HepG2 (cell line): ENCODE results near the gene CAVIN1. TPM values are rescaled to one million over a fixed set of nuclear protein-coding genes. Genes with fewer than 3 reads are reported as not detected.

ENCODE experiments used
- AGO2 ChIP-seq: fragments of 200-400 bp; formaldehyde crosslinking; optimal IDR thresholded peaks from 2 replicates; pipeline ENCODE3; 2017; ENCODE audit warnings: mild to moderate bottlenecking, low read depth, low read length, moderate library complexity
- AHR ChIP-seq: IDR thresholded peaks from 2 replicates; pipeline ENCODE4 v1.6.1; 2018; ENCODE audit warnings: missing genetic modification reagents, missing compliant biosample characterization
- ATRX ChIP-seq: sonication (generic); formaldehyde crosslinking; IDR thresholded peaks from 2 replicates; pipeline ENCODE4 v1.4.0; 2020; ENCODE audit warnings: missing genetic modification reagents, borderline replicate concordance
- BORCS8-MEF2B ChIP-seq: sonication (generic); formaldehyde crosslinking; IDR thresholded peaks from 2 replicates; pipeline ENCODE4 v1.8.0; 2022; ENCODE audit warnings: mild to moderate bottlenecking, missing genetic modification reagents
- CBX2 ChIP-seq, 2 experiments: fragments of 200-600 bp in 1 of 2; sonication (generic); formaldehyde crosslinking in 1 of 2; IDR thresholded peaks; 2 replicates each; pipeline versions ENCODE4 v1.7.0 to v1.8.1; 2018 to 2022; ENCODE audit warnings: low read depth in 2 of 2, low read length in 1 of 2, mild to moderate bottlenecking in 1 of 2, missing genetic modification reagents in 1 of 2
- EED ChIP-seq: sonication (generic); formaldehyde crosslinking; IDR thresholded peaks from 2 replicates; pipeline ENCODE4 v1.5.0; 2020; ENCODE audit warnings: mild to moderate bottlenecking, missing genetic modification reagents
- GABPB1 ChIP-seq: IDR thresholded peaks from 2 replicates; pipeline ENCODE4 v1.6.1; 2016; ENCODE audit warnings: mild to moderate bottlenecking, missing genetic modification reagents, moderate library complexity, missing compliant biosample characterization
- HNRNPK ChIP-seq: fragments of 200-400 bp; formaldehyde crosslinking; IDR thresholded peaks from 2 replicates; pipeline ENCODE4 v1.6.1; 2018; ENCODE audit warnings: low read length, low read depth, moderate library complexity, mild to moderate bottlenecking; ENCODE audit not compliant: poor library complexity, severe bottlenecking
- IKZF1 ChIP-seq: fragments of 450-650 bp; IDR thresholded peaks from 2 replicates; pipeline ENCODE4 v1.7.1; 2016
- JDP2 ChIP-seq: sonication (generic); formaldehyde crosslinking; IDR thresholded peaks from 2 replicates; pipeline ENCODE4 v1.8.1; 2022; ENCODE audit warnings: missing genetic modification reagents, borderline replicate concordance
- SMYD3 ChIP-seq: sonication (generic); formaldehyde crosslinking; IDR thresholded peaks from 2 replicates; pipeline ENCODE4 v1.8.1; 2023; ENCODE audit warnings: mild to moderate bottlenecking, missing genetic modification reagents
- ZBTB38 ChIP-seq: sonication (generic); formaldehyde crosslinking; IDR thresholded peaks from 2 replicates; pipeline ENCODE4 v1.5.1; 2020; ENCODE audit warnings: mild to moderate bottlenecking, missing genetic modification reagents
- ZFP36L1 ChIP-seq: sonication (generic); formaldehyde crosslinking; IDR thresholded peaks from 2 replicates; pipeline ENCODE4 v1.8.0; 2022; ENCODE audit warnings: mild to moderate bottlenecking, missing genetic modification reagents, moderate library complexity
- ZFX ChIP-seq: sonication (generic); formaldehyde crosslinking; IDR thresholded peaks from 2 replicates; pipeline ENCODE4 v1.4.0; 2020; ENCODE audit warnings: mild to moderate bottlenecking, low read depth, missing genetic modification reagents, moderate library complexity
- ZMAT3 ChIP-seq: sonication (generic); formaldehyde crosslinking; conservative IDR thresholded peaks from 2 replicates; pipeline ENCODE4 v1.7.0; 2021; ENCODE audit warnings: missing genetic modification reagents
- ZNF24 ChIP-seq: fragments of 450-650 bp; IDR thresholded peaks from 2 replicates; pipeline ENCODE4 v1.6.1; 2017; ENCODE audit warnings: antibody characterized with exemption, mild to moderate bottlenecking
- ZNF446 ChIP-seq: sonication (generic); formaldehyde crosslinking; IDR thresholded peaks from 2 replicates; pipeline ENCODE4 v1.5.0; 2020; ENCODE audit warnings: mild to moderate bottlenecking, missing genetic modification reagents
- ZNF629 ChIP-seq: sonication (generic); formaldehyde crosslinking; conservative IDR thresholded peaks from 2 replicates; pipeline ENCODE4 v1.5.0; 2020; ENCODE audit warnings: missing genetic modification reagents
- polyA plus RNA-seq, 8 experiments: library from polyadenylated mRNA; depleted of rRNA in 3 of 8; stranded (reverse) in 7 of 8; unstranded in 1 of 8; fragments of >200 nt; fragmentation: Illumina TruSeq in 4 of 8; extraction: Trizol in 4 of 8; gene quantifications; 2 replicates each; pipeline versions ENCODE4 v1.2.1 to v1.2.3, GENCODE V29; 2011 to 2016; ENCODE audit warnings: low read depth in 4 of 8, missing spikeins in 1 of 8, mixed read lengths in 1 of 8; ENCODE audit not compliant: insufficient read depth in 1 of 8
- total RNA-seq, 5 experiments: library from RNA; depleted of rRNA; stranded (reverse); fragments of >200 nt; fragmentation: Illumina TruSeq; extraction: Trizol; gene quantifications; 2 replicates each; pipeline ENCODE4 v1.2.3, GENCODE V29; 2016; ENCODE audit warnings: low read depth in 1 of 5
- TF ChIP-seq, protein P1 (sequence below): sonication (generic); formaldehyde crosslinking; IDR thresholded peaks from 2 replicates; pipeline ENCODE4 v1.8.0; 2022; ENCODE audit warnings: missing genetic modification reagents, low read depth, mild to moderate bottlenecking, borderline replicate concordance
- TF ChIP-seq, protein P2 (sequence below): IDR thresholded peaks from 2 replicates; pipeline ENCODE4 v1.6.1; 2016; ENCODE audit warnings: missing genetic modification reagents, missing compliant biosample characterization
- TF ChIP-seq, protein P3 (sequence below): sonication (generic); formaldehyde crosslinking; IDR thresholded peaks from 2 replicates; pipeline ENCODE4 v1.4.0; 2020; ENCODE audit warnings: mild to moderate bottlenecking, missing genetic modification reagents
- TF ChIP-seq, protein P4 (sequence below): IDR thresholded peaks from 2 replicates; pipeline ENCODE4 v1.4.0; 2020; ENCODE audit warnings: mild to moderate bottlenecking, missing genetic modification reagents
- TF ChIP-seq, protein P5 (sequence below): IDR thresholded peaks from 2 replicates; pipeline ENCODE4 v1.6.1; 2016; ENCODE audit warnings: low read depth, control low read depth

CAVIN1 gene
- total and polyA plus RNA-seq, 2 of the 13 experiments (the other 11 are each of a cell fraction or from before 2014, with no cell fraction given) = 15.9 to 25.5 TPM

DNA sequence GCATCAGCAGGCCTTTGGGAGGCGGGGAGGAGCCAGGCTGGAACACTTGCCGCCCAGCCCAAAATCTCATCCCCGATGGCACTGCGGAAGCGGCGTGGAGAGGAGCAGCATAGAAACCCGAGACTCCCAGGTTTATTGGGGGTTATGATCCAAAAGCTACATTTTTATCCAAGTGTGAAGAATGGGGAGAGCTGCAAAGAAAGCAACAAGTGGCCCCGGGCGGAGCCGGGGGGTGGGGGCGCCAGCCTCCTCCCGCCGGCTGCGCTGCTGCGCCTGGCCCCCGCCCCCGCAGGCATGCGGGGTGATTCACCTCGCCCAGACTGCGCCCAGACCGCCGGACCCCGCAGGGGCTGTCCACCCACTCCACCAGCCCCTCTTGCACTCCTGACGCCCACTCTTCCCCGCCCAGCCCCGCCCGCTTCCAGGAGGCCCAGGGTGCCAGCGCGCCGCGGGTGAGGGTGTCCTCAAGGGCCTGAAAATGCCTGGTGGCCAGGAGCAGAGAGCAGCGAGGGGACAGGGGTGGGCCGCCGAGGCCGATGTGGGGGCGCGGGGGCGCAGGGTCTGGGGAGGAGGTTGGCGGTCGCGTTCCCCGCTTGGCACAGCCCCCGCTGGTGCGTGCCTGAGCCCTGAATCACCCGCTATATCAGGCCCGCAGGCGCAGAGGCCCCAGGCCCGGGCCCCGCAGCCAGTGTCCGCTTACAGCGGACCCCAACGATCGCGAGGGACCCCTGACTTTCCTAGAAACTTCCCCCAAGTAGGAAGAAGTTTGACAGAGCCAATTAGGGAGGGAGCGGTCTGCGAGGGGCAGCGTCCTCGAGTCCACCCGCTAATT lies 1.3 kb downstream of the CAVIN1 start (continued):
- TF ChIP-seq, protein P1, sequence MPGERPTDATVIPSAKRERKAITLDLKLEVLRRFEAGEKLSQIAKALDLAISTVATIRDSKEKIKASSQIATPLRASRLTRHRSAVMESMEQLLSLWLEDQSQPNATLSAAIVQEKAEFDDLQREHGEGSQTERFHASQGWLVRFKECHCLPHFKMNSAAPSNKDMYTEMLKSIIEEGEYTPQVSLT (CRISPR knock-in tag) = no peak
- TF ChIP-seq AHR (CRISPR knock-in tag) = no peak
- TF ChIP-seq BORCS8-MEF2B = peak; percentile 7; the same call in 1 of the 2 replicates
- TF ChIP-seq ATRX = no peak
- TF ChIP-seq EED (CRISPR knock-in tag) = no peak
- TF ChIP-seq ZMAT3 = no peak
- no peak for TF ChIP-seq JDP2
- peak; percentile 14 for TF ChIP-seq HNRNPK
- TF ChIP-seq SMYD3 = no peak
- TF ChIP-seq, protein P2, sequence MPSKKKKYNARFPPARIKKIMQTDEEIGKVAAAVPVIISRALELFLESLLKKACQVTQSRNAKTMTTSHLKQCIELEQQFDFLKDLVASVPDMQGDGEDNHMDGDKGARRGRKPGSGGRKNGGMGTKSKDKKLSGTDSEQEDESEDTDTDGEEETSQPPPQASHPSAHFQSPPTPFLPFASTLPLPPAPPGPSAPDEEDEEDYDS (CRISPR knock-in tag) = no peak
- TF ChIP-seq, protein P3, sequence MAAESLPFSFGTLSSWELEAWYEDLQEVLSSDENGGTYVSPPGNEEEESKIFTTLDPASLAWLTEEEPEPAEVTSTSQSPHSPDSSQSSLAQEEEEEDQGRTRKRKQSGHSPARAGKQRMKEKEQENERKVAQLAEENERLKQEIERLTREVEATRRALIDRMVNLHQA (CRISPR knock-in tag) = no peak
- TF ChIP-seq ZBTB38 = peak; percentile 40; the same call in 1 of the 2 replicates
- TF ChIP-seq ZNF24 = no peak
- TF ChIP-seq, protein P4, sequence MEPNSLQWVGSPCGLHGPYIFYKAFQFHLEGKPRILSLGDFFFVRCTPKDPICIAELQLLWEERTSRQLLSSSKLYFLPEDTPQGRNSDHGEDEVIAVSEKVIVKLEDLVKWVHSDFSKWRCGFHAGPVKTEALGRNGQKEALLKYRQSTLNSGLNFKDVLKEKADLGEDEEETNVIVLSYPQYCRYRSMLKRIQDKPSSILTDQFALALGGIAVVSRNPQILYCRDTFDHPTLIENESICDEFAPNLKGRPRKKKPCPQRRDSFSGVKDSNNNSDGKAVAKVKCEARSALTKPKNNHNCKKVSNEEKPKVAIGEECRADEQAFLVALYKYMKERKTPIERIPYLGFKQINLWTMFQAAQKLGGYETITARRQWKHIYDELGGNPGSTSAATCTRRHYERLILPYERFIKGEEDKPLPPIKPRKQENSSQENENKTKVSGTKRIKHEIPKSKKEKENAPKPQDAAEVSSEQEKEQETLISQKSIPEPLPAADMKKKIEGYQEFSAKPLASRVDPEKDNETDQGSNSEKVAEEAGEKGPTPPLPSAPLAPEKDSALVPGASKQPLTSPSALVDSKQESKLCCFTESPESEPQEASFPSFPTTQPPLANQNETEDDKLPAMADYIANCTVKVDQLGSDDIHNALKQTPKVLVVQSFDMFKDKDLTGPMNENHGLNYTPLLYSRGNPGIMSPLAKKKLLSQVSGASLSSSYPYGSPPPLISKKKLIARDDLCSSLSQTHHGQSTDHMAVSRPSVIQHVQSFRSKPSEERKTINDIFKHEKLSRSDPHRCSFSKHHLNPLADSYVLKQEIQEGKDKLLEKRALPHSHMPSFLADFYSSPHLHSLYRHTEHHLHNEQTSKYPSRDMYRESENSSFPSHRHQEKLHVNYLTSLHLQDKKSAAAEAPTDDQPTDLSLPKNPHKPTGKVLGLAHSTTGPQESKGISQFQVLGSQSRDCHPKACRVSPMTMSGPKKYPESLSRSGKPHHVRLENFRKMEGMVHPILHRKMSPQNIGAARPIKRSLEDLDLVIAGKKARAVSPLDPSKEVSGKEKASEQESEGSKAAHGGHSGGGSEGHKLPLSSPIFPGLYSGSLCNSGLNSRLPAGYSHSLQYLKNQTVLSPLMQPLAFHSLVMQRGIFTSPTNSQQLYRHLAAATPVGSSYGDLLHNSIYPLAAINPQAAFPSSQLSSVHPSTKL (CRISPR knock-in tag) = no peak
- no peak for TF ChIP-seq ZFX (CRISPR knock-in tag)
- TF ChIP-seq CBX2 (IDR thresholded peaks at IDR 0.05; ENCODE audit: low read depth, low read length) = no peak
- no peak for TF ChIP-seq CBX2 (CRISPR knock-in tag; IDR thresholded peaks at IDR 0.05; ENCODE audit: low read depth)
- no peak for TF ChIP-seq ZFP36L1 (CRISPR knock-in tag)
- TF ChIP-seq GABPB1 = 0 out of 2 replicates have a peak, but pooled peaks have one; percentile 9
- peak; percentile 40 for TF ChIP-seq AGO2
- TF ChIP-seq ZNF629 (CRISPR knock-in tag) = no peak
- TF ChIP-seq ZNF446 (CRISPR knock-in tag) = no peak
- TF ChIP-seq IKZF1 = no peak
- TF ChIP-seq, protein P5, sequence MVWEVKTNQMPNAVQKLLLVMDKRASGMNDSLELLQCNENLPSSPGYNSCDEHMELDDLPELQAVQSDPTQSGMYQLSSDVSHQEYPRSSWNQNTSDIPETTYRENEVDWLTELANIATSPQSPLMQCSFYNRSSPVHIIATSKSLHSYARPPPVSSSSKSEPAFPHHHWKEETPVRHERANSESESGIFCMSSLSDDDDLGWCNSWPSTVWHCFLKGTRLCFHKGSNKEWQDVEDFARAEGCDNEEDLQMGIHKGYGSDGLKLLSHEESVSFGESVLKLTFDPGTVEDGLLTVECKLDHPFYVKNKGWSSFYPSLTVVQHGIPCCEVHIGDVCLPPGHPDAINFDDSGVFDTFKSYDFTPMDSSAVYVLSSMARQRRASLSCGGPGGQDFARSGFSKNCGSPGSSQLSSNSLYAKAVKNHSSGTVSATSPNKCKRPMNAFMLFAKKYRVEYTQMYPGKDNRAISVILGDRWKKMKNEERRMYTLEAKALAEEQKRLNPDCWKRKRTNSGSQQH = no peak
- TF ChIP-seq, all 625 proteins: peak for 12
